IMR-90 (cell line): ENCODE measurements around the gene NMNAT3. TPM values are rescaled to one million over a fixed set of nuclear protein-coding genes. Genes with fewer than 3 reads are reported as not detected.

Experiments used
- ATAC-seq: fragments of 200-7000 bp; cut with Tn5 transposase; 2 replicates; pipeline ENCODE4 v1.9.1; 2020; ENCODE audit warnings: low read depth, mild to moderate bottlenecking, moderate library complexity
- BruUV-seq: library from RNA; stranded (reverse); fragments of 400-500 nt; replicated peaks from 2 replicates; lab custom pipeline; 2021; lab: Mats Ljungman, UMichigan
- CTCF ChIA-PET: fragments of 300-600 bp; formaldehyde crosslinking; extraction: SDS; loops from one replicate; lab custom pipeline; 2021; ENCODE audit warnings: antibody characterized with exemption; lab: Yijun Ruan, JAX
- POLR2A ChIA-PET: fragments of 300-600 bp; sonication (Branson Sonifier 250); formaldehyde crosslinking; loops from one replicate; lab custom pipeline; 2022; ENCODE audit warnings: antibody characterized with exemption; ENCODE audit not compliant: unreplicated experiment; lab: Charles Lee
- DNase-seq: peaks from one replicate; pipeline ENCODE4 v3.0.0; 2013
- H2AFZ ChIP-seq: replicated peaks from 2 replicates; pipeline ENCODE3; 2013; ENCODE audit warnings: low read length, mild to moderate bottlenecking; ENCODE audit not compliant: poor library complexity
- H2AK5ac ChIP-seq: 2 replicates; pipeline ENCODE4 v1.6.1; 2013; ENCODE audit warnings: low read depth, low read length, inconsistent platforms
- H2AK9ac ChIP-seq: replicated peaks from 2 replicates; pipeline ENCODE3; 2013; ENCODE audit warnings: mild to moderate bottlenecking, low read depth, low read length, moderate library complexity; ENCODE audit not compliant: poor library complexity
- H2BK120ac ChIP-seq: 2 replicates; pipeline ENCODE4 v1.6.1; 2013; ENCODE audit warnings: low read depth, low read length, inconsistent platforms
- H2BK15ac ChIP-seq: 3 replicates; pipeline ENCODE4 v1.6.1; 2013; ENCODE audit warnings: low read depth, low read length, inconsistent platforms
- H2BK20ac ChIP-seq: 2 replicates; pipeline ENCODE4 v1.6.1; 2013; ENCODE audit warnings: low read depth, mild to moderate bottlenecking, inconsistent platforms, low read length, moderate library complexity
- H2BK5ac ChIP-seq: 2 replicates; pipeline ENCODE4 v1.6.1; 2013; ENCODE audit warnings: mild to moderate bottlenecking, low read depth, low read length, inconsistent platforms; ENCODE audit not compliant: poor library complexity, severe bottlenecking
- H3K14ac ChIP-seq: replicated peaks from 2 replicates; pipeline ENCODE4 v1.6.1; 2013; ENCODE audit warnings: low read depth, low read length, inconsistent platforms
- H3K18ac ChIP-seq: 2 replicates; pipeline ENCODE4 v1.6.1; 2013; ENCODE audit warnings: low read depth, low read length, control low read depth
- H3K23ac ChIP-seq: 2 replicates; pipeline ENCODE4 v1.6.1; 2013; ENCODE audit warnings: low read depth, low read length, inconsistent platforms
- H3K27ac ChIP-seq: 2 replicates; pipeline ENCODE4 v1.5.1; 2013; ENCODE audit warnings: mild to moderate bottlenecking, control low read depth, low read length; ENCODE audit not compliant: insufficient read depth
- H3K27me3 ChIP-seq: 2 replicates; pipeline ENCODE4 v1.6.1; 2013; ENCODE audit warnings: low read length; ENCODE audit not compliant: control insufficient read depth, insufficient read depth
- H3K36me3 ChIP-seq: 2 replicates; pipeline ENCODE4 v1.6.1; 2013; ENCODE audit warnings: low read length, mixed read lengths; ENCODE audit not compliant: control insufficient read depth, insufficient read depth
- H3K4ac ChIP-seq: 2 replicates; pipeline ENCODE4 v1.6.1; 2013; ENCODE audit warnings: low read depth, low read length, inconsistent platforms
- H3K4me1 ChIP-seq: 2 replicates; pipeline ENCODE4 v1.6.1; 2013; ENCODE audit warnings: low read length, mixed read lengths; ENCODE audit not compliant: control insufficient read depth, insufficient read depth
- H3K4me2 ChIP-seq: 2 replicates; pipeline ENCODE4 v1.6.1; 2013; ENCODE audit warnings: low read depth, mild to moderate bottlenecking, control low read depth, low read length, moderate library complexity
- H3K4me3 ChIP-seq: 2 replicates; pipeline ENCODE4 v1.5.1; 2013; ENCODE audit warnings: low read depth, mild to moderate bottlenecking, control low read depth, low read length, moderate library complexity; ENCODE audit not compliant: insufficient read depth
- H3K56ac ChIP-seq: 2 replicates; pipeline ENCODE4 v1.6.1; 2013; ENCODE audit warnings: low read length, inconsistent platforms; ENCODE audit not compliant: insufficient read depth; ENCODE audit errors: extremely low read depth
- H3K79me1 ChIP-seq, 2 experiments: 2 replicates each; pipeline ENCODE4 v1.6.1; 2013; ENCODE audit warnings: low read length in 2 of 2, inconsistent platforms in 1 of 2, low read depth in 1 of 2
- H3K9ac ChIP-seq: 2 replicates; pipeline ENCODE4 v1.6.1; 2013; ENCODE audit warnings: low read depth, low read length, control low read depth
- H3K9me1 ChIP-seq: 2 replicates; pipeline ENCODE4 v1.6.1; 2013; ENCODE audit warnings: low read length, inconsistent platforms; ENCODE audit not compliant: insufficient read depth
- H3K9me3 ChIP-seq: 2 replicates; pipeline ENCODE4 v1.6.1; 2013; ENCODE audit warnings: low read length; ENCODE audit not compliant: control insufficient read depth, insufficient read depth
- H4K20me1 ChIP-seq: 2 replicates; pipeline ENCODE4 v1.6.1; 2013; ENCODE audit warnings: low read length, inconsistent platforms; ENCODE audit not compliant: insufficient read depth
- H4K5ac ChIP-seq: 2 replicates; pipeline ENCODE4 v1.6.1; 2013; ENCODE audit warnings: mild to moderate bottlenecking, low read depth, low read length, control low read depth
- H4K8ac ChIP-seq, 2 experiments: 2 replicates each; pipeline ENCODE4 v1.6.1; 2013; ENCODE audit warnings: low read depth in 2 of 2, low read length in 2 of 2, control low read depth in 1 of 2, inconsistent platforms in 1 of 2
- H4K91ac ChIP-seq: 2 replicates; pipeline ENCODE4 v1.6.1; 2013; ENCODE audit warnings: low read depth, low read length, inconsistent platforms; ENCODE audit not compliant: insufficient read depth
- MAFK ChIP-seq: IDR thresholded peaks from 2 replicates; pipeline ENCODE4 v1.6.1; 2012; ENCODE audit warnings: low read depth, low read length, improper control_type of control experiment
- SMC3 ChIP-seq: fragments of 150-350 bp; IDR thresholded peaks from 2 replicates; pipeline ENCODE4 v1.6.1; 2016; ENCODE audit warnings: low read depth, mild to moderate bottlenecking, antibody characterized with exemption, low read length, moderate library complexity
- whole genome bisulfite sequencing, 2 experiments: methylation state at CpG; one replicate each; pipeline versions ENCODE4 v1.1.5 to v1.1.7; 2013; ENCODE audit warnings: missing lambda C conversion rate in 2 of 2; ENCODE audit not compliant: insufficient read length in 1 of 2; ENCODE audit errors: extremely low coverage in 2 of 2; 5-methylcytosine and 5-hydroxymethylcytosine counted together
- dilution Hi-C: fragments of 300-500 bp; cut with HindIII; formaldehyde crosslinking; loops from one replicate; pipeline ENCODE4 v1.14.3; 2018; ENCODE audit warnings: low sequenced_read_pairs; ENCODE audit not compliant: unreplicated experiment
- in situ Hi-C: fragments of 300-500 bp; cut with MboI; formaldehyde crosslinking; loops from 3 replicates; pipeline ENCODE4 v1.14.3; 2019; ENCODE audit warnings: low sequenced_read_pairs, inconsistent platforms, mixed read lengths
- intact Hi-C: fragments of 100-400 bp; cut with micrococcal nuclease; formaldehyde crosslinking; loops from 2 replicates; pipeline ENCODE4 v1.10.0; 2022
- polyA plus RNA-seq, 3 experiments: library from polyadenylated mRNA; depleted of rRNA; stranded (reverse); fragments of >200 nt; gene quantifications; 2 replicates each; pipeline ENCODE4 v1.2.3, GENCODE V29; 2012; ENCODE audit warnings: low replicate concordance in 1 of 3
- total RNA-seq: library from RNA; depleted of rRNA; stranded (reverse); fragments of >200 nt; gene quantifications from 2 replicates; pipeline ENCODE4 v1.2.3, GENCODE V29; 2012

The NMNAT3 gene
- total and polyA plus RNA-seq, 2 of the 4 experiments (the other 2 are of a cell fraction) = 0.12 to 0.36 TPM

- dilution Hi-C loops (no loop called here), intact Hi-C loops (no loop called here), in situ Hi-C loops (no loop called here)
- ATAC-seq = no peak
- ChIA-PET CTCF (no interaction called here), POLR2A (no interaction called here)
- Histone ChIP-seq H2BK5ac (no peak overlapping the region), H3K4me3 (no peak overlapping the region), H2AK5ac (no peak overlapping the region), H2BK15ac (no peak overlapping the region), H2BK120ac (no peak overlapping the region), H2AFZ (no peak overlapping the region), H3K27me3 (no peaks in the 10 kb centered on the region), H3K4ac (no peak overlapping the region), H3K9me1 (no peaks in the 10 kb centered on the region), H3K9me3 (no peaks in the 10 kb centered on the region), H3K27ac (no peak overlapping the region), H3K14ac (no peak overlapping the region), H4K8ac (no peak overlapping the region), H4K20me1 (no peaks in the 10 kb centered on the region), H4K5ac (no peak overlapping the region), H3K56ac (no peak overlapping the region), H2AK9ac (no peak overlapping the region), H3K18ac (no peak overlapping the region), H4K91ac (no peak overlapping the region), H3K4me1 (no peaks in the 10 kb centered on the region), H3K9ac (no peak overlapping the region), H3K36me3 (no peaks in the 10 kb centered on the region), H2BK20ac (no peak overlapping the region), H3K79me1 (no peaks in the 10 kb centered on the region), H3K4me2 (no peak overlapping the region), H3K23ac (no peak overlapping the region)
- BruUV-seq = no TSS peak
- DNase-seq = no peak
- no CpG with 5 or more reads among the region's 1 CpG for WGBS, 2 experiments
- TF ChIP-seq SMC3 (no peak), MAFK (peak; percentile 13; the same call in 1 of the 2 replicates)
Measured at GRCh38 chr3:139660269-139660668, 17.5 kb downstream of the NMNAT3 start.
